Smooth muscle cell (in vitro differentiated cells): ENCODE measurements around the gene CST9L. TPM values are rescaled to one million over a fixed set of nuclear protein-coding genes. Genes with fewer than 3 reads are reported as not detected.
A peak's percentile ranks its signal among the peaks of the same experiment; 100 is the strongest.

Experiments used
- DNase-seq: peaks from one replicate; lab custom pipeline; 2025; ENCODE audit not compliant: unreplicated experiment; lab: John Stamatoyannopoulos, UW
- H2AFZ ChIP-seq: fragments of 200-600 bp; sonication (generic); 2 replicates; pipeline ENCODE4 v1.6.0; 2016; ENCODE audit warnings: antibody characterized with exemption, low read depth, mild to moderate bottlenecking
- H3F3A ChIP-seq: fragments of 200-600 bp; sonication (generic); 2 replicates; pipeline ENCODE4 v1.6.0; 2017; ENCODE audit warnings: antibody characterized with exemption, low read depth
- H3K27ac ChIP-seq: fragments of 200-600 bp; sonication (generic); 2 replicates; pipeline ENCODE4 v1.5.1; 2016; ENCODE audit warnings: low read depth, mild to moderate bottlenecking
- H3K27me3 ChIP-seq: fragments of 200-600 bp; sonication (generic); 2 replicates; pipeline ENCODE4 v1.6.1; 2016; ENCODE audit warnings: low read depth, mild to moderate bottlenecking
- H3K36me3 ChIP-seq: fragments of 200-600 bp; sonication (generic); 2 replicates; pipeline ENCODE4 v1.5.1; 2016; ENCODE audit warnings: low read depth
- H3K4me1 ChIP-seq: fragments of 200-600 bp; sonication (generic); 2 replicates; pipeline ENCODE4 v1.5.1; 2016; ENCODE audit warnings: low read depth
- H3K4me2 ChIP-seq: fragments of 200-600 bp; sonication (generic); 2 replicates; pipeline ENCODE4 v1.6.0; 2016; ENCODE audit warnings: mild to moderate bottlenecking
- H3K4me3 ChIP-seq: fragments of 200-600 bp; sonication (generic); 2 replicates; pipeline ENCODE4 v1.5.1; 2016; ENCODE audit warnings: mild to moderate bottlenecking
- H3K79me2 ChIP-seq: fragments of 200-600 bp; sonication (generic); 2 replicates; pipeline ENCODE4 v1.6.0; 2016; ENCODE audit warnings: low read depth, mild to moderate bottlenecking
- H3K9ac ChIP-seq: fragments of 200-600 bp; sonication (generic); 2 replicates; pipeline ENCODE4 v1.6.0; 2016; ENCODE audit warnings: low read depth
- H3K9me3 ChIP-seq: fragments of 200-600 bp; sonication (generic); replicated peaks from 2 replicates; pipeline ENCODE4 v1.5.1; 2016; ENCODE audit warnings: low read depth
- H4K20me1 ChIP-seq: fragments of 200-600 bp; sonication (generic); 2 replicates; pipeline ENCODE4 v1.6.0; 2016; ENCODE audit warnings: low read depth
- WGBS: methylation state at CpG from one replicate; pipeline ENCODE4 v1.1.7; 2016; ENCODE audit warnings: low lambda C conversion rate; 5-methylcytosine and 5-hydroxymethylcytosine counted together
- polyA plus RNA-seq: library from polyadenylated mRNA; unstranded; fragments of >200 nt; fragmentation: Nextera tagmentation; extraction: Ambion mirVana; gene quantifications from 2 replicates; pipeline ENCODE4 v1.2.1, GENCODE V29; 2016
- total RNA-seq: library from RNA; depleted of rRNA; stranded (reverse); fragments of >200 nt; gene quantifications from 2 replicates; pipeline ENCODE4 v1.2.3, GENCODE V29; 2014
- TF ChIP-seq, protein P1 (sequence below): fragments of 200-600 bp; sonication (generic); IDR thresholded peaks from 2 replicates; pipeline ENCODE4 v1.5.1; 2017; ENCODE audit warnings: borderline replicate concordance, mild to moderate bottlenecking, antibody characterized with exemption; ENCODE audit not compliant: insufficient read depth, poor library complexity, severe bottlenecking

The CST9L gene
- total and polyA plus RNA-seq, 2 experiments from 2014 or later: not detected

- no peak for DNase-seq
- Histone ChIP-seq H3K9me3 (no peaks in the 10 kb centered on the region), H2AFZ (no peak overlapping the region), H3K4me1 (no peaks in the 10 kb centered on the region), H4K20me1 (no peaks in the 10 kb centered on the region), H3K27me3 (no peaks in the 10 kb centered on the region), H3K4me3 (no peak overlapping the region), H3K36me3 (no peaks in the 10 kb centered on the region), H3F3A (no peaks in the 10 kb centered on the region), H3K4me2 (no peak overlapping the region), H3K79me2 (no peaks in the 10 kb centered on the region), H3K9ac (no peak overlapping the region), H3K27ac (no peak overlapping the region)
- TF ChIP-seq, protein P1, sequence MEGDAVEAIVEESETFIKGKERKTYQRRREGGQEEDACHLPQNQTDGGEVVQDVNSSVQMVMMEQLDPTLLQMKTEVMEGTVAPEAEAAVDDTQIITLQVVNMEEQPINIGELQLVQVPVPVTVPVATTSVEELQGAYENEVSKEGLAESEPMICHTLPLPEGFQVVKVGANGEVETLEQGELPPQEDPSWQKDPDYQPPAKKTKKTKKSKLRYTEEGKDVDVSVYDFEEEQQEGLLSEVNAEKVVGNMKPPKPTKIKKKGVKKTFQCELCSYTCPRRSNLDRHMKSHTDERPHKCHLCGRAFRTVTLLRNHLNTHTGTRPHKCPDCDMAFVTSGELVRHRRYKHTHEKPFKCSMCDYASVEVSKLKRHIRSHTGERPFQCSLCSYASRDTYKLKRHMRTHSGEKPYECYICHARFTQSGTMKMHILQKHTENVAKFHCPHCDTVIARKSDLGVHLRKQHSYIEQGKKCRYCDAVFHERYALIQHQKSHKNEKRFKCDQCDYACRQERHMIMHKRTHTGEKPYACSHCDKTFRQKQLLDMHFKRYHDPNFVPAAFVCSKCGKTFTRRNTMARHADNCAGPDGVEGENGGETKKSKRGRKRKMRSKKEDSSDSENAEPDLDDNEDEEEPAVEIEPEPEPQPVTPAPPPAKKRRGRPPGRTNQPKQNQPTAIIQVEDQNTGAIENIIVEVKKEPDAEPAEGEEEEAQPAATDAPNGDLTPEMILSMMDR: no peak
- WGBS: 73% methylated on average over 4 of the region's 4 CpGs
These were observed 33.4 kb upstream of the CST9L start for GRCh38 chr20:23601715-23602114.

GRCh38 chr20:23598481-23598880 is 30.2 kb upstream of the CST9L start:
- Histone ChIP-seq H3K27me3 (no peaks in the 10 kb centered on the region), H3K4me2 (no peak overlapping the region), H3K9ac (no peak overlapping the region), H3K27ac (no peak overlapping the region), H3K4me1 (no peaks in the 10 kb centered on the region), H2AFZ (no peak overlapping the region), H3K79me2 (no peaks in the 10 kb centered on the region), H3K9me3 (no peaks in the 10 kb centered on the region), H3F3A (no peaks in the 10 kb centered on the region), H3K36me3 (no peaks in the 10 kb centered on the region), H4K20me1 (no peaks in the 10 kb centered on the region), H3K4me3 (no peak overlapping the region)
- DNase-seq: no peak
- TF ChIP-seq, protein P1: no peak

GRCh38 chr20:23596579-23597250 is 28.4 kb upstream of the CST9L start:
- 25% methylated on average over 2 of the region's 2 CpGs for WGBS
- H3K79me2 ChIP-seq: no peaks in the 10 kb centered on the region
- no peaks in the 10 kb centered on the region for H3F3A ChIP-seq
- H3K4me2 ChIP-seq: peak overlapping the region; percentile 17
- H3K4me3 ChIP-seq: no peak overlapping the region
- no peaks in the 10 kb centered on the region for H3K4me1 ChIP-seq
- TF ChIP-seq, protein P1: no peak
- H2AFZ ChIP-seq: no peak overlapping the region
- no peak overlapping the region for H3K27ac ChIP-seq
- H3K9me3 ChIP-seq: no peaks in the 10 kb centered on the region
- H4K20me1 ChIP-seq: no peaks in the 10 kb centered on the region
- no peak for DNase-seq
- no peaks in the 10 kb centered on the region for H3K36me3 ChIP-seq
- no peak overlapping the region for H3K9ac ChIP-seq
- H3K27me3 ChIP-seq: no peaks in the 10 kb centered on the region

DNA sequence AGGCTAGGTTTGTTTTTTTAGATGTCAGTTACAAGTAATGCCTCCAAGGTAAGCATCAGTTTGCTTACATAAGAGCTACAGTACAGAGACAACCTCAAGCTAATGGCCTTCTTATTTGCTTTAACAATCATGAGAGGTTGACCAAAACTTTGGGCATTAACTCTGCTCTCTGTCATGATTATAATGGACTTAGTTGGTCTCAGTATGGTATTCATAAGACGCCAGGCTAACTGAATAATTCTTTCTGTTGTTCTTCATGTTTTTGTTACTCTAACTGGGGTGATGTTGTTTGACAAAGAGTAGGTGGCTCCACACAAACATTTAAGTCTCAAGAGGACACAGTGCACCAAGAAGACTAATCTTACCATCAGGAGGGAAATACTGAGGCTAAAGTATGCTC is 27.7 kb upstream of the CST9L start:
- Histone ChIP-seq H3K27ac (no peak overlapping the region), H3K27me3 (no peaks in the 10 kb centered on the region), H3K9ac (no peak overlapping the region), H3K4me3 (no peak overlapping the region), H3K9me3 (no peaks in the 10 kb centered on the region), H3F3A (no peaks in the 10 kb centered on the region), H4K20me1 (no peaks in the 10 kb centered on the region), H3K36me3 (no peaks in the 10 kb centered on the region), H3K4me1 (no peaks in the 10 kb centered on the region), H3K79me2 (no peaks in the 10 kb centered on the region), H2AFZ (no peak overlapping the region), H3K4me2 (no peak overlapping the region)
- DNase-seq: no peak
- TF ChIP-seq, protein P1: no peak
- WGBS: 88% methylated on average over 1 of the region's 1 CpG
